BE2C (cell line): Measurements from ENCODE around the gene STARD3.

Source experiments
- DNase-seq: peaks from one replicate; pipeline ENCODE4 v3.0.0-alpha.2; 2020
- H3K27me3 ChIP-seq: fragments of 250-450 bp; sonication (Bioruptor Pico); 2 replicates; pipeline ENCODE4 v1.5.1; 2020; ENCODE audit warnings: mild to moderate bottlenecking
- H3K36me3 ChIP-seq: fragments of 250-450 bp; sonication (Bioruptor Pico); 2 replicates; pipeline ENCODE4 v1.5.1; 2020; ENCODE audit warnings: mild to moderate bottlenecking
- H3K4me1 ChIP-seq: fragments of 250-450 bp; sonication (Bioruptor Pico); 2 replicates; pipeline ENCODE4 v1.5.1; 2020
- H3K4me3 ChIP-seq: 2 replicates; pipeline ENCODE4 v1.5.1; 2011; ENCODE audit warnings: low read depth, low read length
- H3K9me3 ChIP-seq: fragments of 250-450 bp; sonication (Bioruptor Pico); 2 replicates; pipeline ENCODE4 v1.5.1; 2020
- CTCF ChIP-seq: IDR thresholded peaks from 2 replicates; pipeline ENCODE4 v1.5.1; 2012; ENCODE audit warnings: mild to moderate bottlenecking, low read depth, low read length

Gene STARD3

GRCh38 chr17:39663340-39663687 lies 26.4 kb downstream of the STARD3 start:
- H3K36me3 ChIP-seq: peaks cover 8% of the 10 kb centered on the region; the same call in 1 of the 2 replicates
- H3K4me1 ChIP-seq: peaks cover 9% of the 10 kb centered on the region
- no peak for DNase-seq
- TF ChIP-seq CTCF: no peak
- peaks cover 7% of the 10 kb centered on the region; the same call in 1 of the 2 replicates for H3K27me3 ChIP-seq
- no peak overlapping the region for H3K4me3 ChIP-seq
- no peaks in the 10 kb centered on the region for H3K9me3 ChIP-seq

- TF ChIP-seq CTCF: no peak
- Histone ChIP-seq H3K9me3 (no peaks in the 10 kb centered on the region), H3K4me1 (peaks cover 9% of the 10 kb centered on the region), H3K36me3 (peaks cover 8% of the 10 kb centered on the region; the same call in 1 of the 2 replicates), H3K4me3 (no peak overlapping the region), H3K27me3 (peaks cover 11% of the 10 kb centered on the region; the same call in 1 of the 2 replicates)
- peak; percentile 37 for DNase-seq
Measured at GRCh38 chr17:39663688-39664580, 27.0 kb downstream of the STARD3 start.

GRCh38 chr17:39664581-39665561 lies 27.9 kb downstream of the STARD3 start, which contains the start of gene TCAP:
TSS of gene TCAP (plus strand) at chr17:39665349. CDS start at chr17:39665360, 11 bp downstream.
- no peaks in the 10 kb centered on the region for H3K9me3 ChIP-seq
- H3K27me3 ChIP-seq: peaks cover 15% of the 10 kb centered on the region; the same call in 1 of the 2 replicates
- no peak for DNase-seq
- H3K36me3 ChIP-seq: peaks cover 8% of the 10 kb centered on the region; the same call in 1 of the 2 replicates
- no peak within 1 kb of the TSS for H3K4me3 ChIP-seq
- TF ChIP-seq CTCF: no peak
- H3K4me1 ChIP-seq: peaks cover 9% of the 10 kb centered on the region

GRCh38 chr17:39665642-39666224 lies 28.8 kb downstream of the STARD3 start:
- peak; percentile 46 for DNase-seq
- Histone ChIP-seq H3K4me3 (no peak overlapping the region), H3K27me3 (peaks cover 15% of the 10 kb centered on the region; the same call in 1 of the 2 replicates), H3K36me3 (peaks cover 5% of the 10 kb centered on the region; the same call in 1 of the 2 replicates), H3K9me3 (no peaks in the 10 kb centered on the region), H3K4me1 (peaks cover 9% of the 10 kb centered on the region)
- TF ChIP-seq CTCF: peak; percentile 22; the same call in 1 of the 2 replicates

GRCh38 chr17:39666231-39666600 lies 29.3 kb downstream of the STARD3 start:
- no peak for TF ChIP-seq CTCF
- DNase-seq: no peak

More at GRCh38 chr17:39666231-39666600, 29.3 kb downstream of the STARD3 start:
- Histone ChIP-seq H3K9me3 (no peaks in the 10 kb centered on the region), H3K27me3 (peaks cover 15% of the 10 kb centered on the region; the same call in 1 of the 2 replicates), H3K36me3 (no peaks in the 10 kb centered on the region; the same call in 1 of the 2 replicates), H3K4me3 (no peak overlapping the region), H3K4me1 (peaks cover 9% of the 10 kb centered on the region)
